ENCODE measurements around the gene SSBP1.
A peak's percentile ranks its signal among the peaks of the same experiment; 100 is the strongest.

Gene SSBP1

DNA sequence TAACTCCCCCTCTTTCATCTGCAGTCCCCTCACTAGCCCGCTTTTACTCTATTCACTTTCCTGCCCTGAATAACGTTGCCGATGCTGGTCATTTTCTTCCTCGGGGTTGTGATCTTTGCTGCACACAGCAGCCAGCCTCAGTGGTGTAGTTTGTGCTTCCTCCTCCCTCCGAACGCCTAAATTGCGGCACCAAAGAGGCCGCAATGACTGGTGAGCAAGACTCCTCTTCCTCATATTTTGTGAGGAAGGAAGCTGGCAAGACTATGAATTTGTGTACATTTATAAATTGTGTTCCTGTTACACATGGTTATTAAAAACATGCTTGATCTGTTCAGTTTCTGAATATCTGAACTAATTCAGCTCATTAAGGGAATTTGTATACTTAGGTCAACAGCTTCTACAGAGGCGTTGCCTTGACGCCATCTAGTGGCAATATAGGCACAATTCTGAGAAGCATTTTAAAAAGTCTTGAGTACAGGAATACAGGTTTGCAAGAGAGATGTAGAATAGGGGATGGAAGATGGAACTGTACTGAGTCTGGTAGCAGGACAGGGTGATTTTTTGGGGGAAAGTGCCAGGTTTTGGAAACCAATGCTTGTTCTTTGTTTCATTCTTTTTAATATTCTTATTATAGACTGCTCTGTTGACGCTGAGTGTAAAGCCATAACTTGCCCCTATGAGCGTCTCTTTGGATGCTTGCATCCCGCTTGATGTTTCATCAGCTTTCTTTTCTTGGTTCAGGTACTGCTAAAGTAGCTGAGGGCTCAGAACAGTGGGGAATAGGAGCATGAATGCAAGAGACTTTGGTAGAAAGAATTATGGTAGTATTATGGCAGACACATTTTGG lies 47.8 kb downstream of the SSBP1 start:
- DNase-seq = peak; percentile 1

GRCh38 chr7:141788296-141788695 lies 50.1 kb downstream of the SSBP1 start:
- no peak for DNase-seq

- no peak for DNase-seq
These were observed 51.8 kb downstream of the SSBP1 start, which contains the start of gene TAS2R5 for GRCh38 chr7:141789917-141790316. TSS of gene TAS2R5 (plus strand) at chr7:141790217. CDS start at chr7:141790362, 145 bp downstream.

DNA sequence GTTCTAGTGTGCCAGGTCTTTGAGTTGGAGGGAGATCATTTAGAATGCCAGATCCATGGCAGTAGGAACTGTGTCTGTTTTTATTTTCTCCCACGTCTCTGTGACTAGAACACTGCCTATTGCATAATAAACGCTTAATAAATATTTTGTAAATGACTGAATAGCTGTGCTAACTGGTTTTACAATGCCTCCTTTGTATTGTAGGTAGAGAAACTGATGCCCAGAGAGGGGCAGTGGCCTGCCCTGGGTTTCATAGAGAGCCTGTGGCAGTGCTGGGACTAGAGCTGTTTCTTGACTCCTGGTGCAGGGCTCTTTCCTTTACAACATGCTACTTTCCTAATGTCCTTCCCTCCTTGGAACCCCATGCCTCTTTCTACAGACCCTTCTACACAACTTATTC lies 54.4 kb downstream of the SSBP1 start:
- no peak for DNase-seq

All from stimulated activated CD4-positive, alpha-beta T cell treated with anti-CD3 and anti-CD28 coated beads, Interleukin-12 subunit alpha, Interleukin-12 subunit beta, amount 100 ng/mL, for 4 hours (primary cell).